ENCODE data around the gene CH25H. TPM values are rescaled to one million over a fixed set of nuclear protein-coding genes. Genes with fewer than 3 reads are reported as not detected.

Gene CH25H
- total RNA-seq, 1 donor from 2014 or later, result not detected

DNA sequence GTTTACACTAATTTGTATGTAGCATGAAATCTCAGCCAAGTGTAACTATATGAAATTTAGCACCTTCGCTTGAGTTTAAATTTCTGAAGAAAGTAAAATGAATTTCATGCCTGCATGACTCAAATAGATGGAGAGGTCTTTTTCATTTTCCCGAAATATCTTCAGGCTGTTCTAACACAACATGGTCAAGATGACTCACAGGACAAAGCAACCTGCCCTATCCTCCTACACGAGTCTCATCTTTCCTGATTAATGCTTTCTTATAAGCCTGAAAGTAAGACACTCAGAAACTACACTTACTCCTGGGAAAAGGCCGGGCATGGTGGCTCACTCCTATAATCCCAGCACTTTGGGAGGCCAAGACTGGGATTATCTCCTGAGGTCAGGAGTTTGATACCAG lies 41.2 kb downstream of the CH25H start:
- TF ChIP-seq, protein P1, sequence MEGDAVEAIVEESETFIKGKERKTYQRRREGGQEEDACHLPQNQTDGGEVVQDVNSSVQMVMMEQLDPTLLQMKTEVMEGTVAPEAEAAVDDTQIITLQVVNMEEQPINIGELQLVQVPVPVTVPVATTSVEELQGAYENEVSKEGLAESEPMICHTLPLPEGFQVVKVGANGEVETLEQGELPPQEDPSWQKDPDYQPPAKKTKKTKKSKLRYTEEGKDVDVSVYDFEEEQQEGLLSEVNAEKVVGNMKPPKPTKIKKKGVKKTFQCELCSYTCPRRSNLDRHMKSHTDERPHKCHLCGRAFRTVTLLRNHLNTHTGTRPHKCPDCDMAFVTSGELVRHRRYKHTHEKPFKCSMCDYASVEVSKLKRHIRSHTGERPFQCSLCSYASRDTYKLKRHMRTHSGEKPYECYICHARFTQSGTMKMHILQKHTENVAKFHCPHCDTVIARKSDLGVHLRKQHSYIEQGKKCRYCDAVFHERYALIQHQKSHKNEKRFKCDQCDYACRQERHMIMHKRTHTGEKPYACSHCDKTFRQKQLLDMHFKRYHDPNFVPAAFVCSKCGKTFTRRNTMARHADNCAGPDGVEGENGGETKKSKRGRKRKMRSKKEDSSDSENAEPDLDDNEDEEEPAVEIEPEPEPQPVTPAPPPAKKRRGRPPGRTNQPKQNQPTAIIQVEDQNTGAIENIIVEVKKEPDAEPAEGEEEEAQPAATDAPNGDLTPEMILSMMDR (IDR thresholded peaks at IDR 0.05), result no peak
- no peaks in the 10 kb centered on the region for H3K9me3 Mint-ChIP-seq (ENCODE audit: low read depth)
- H3K27ac Mint-ChIP-seq (ENCODE audit: unreplicated experiment), result no peak overlapping the region
- DNase-seq (ENCODE audit: low spot score), result no peak
- peaks cover 41% of the 10 kb centered on the region for H3K27me3 Mint-ChIP-seq (ENCODE audit: low read depth)
- H3K36me3 Mint-ChIP-seq (ENCODE audit: low read depth), result no peaks in the 10 kb centered on the region
- no peaks in the 10 kb centered on the region for H3K4me1 Mint-ChIP-seq (ENCODE audit: low read depth)
- H3K4me3 Mint-ChIP-seq (ENCODE audit: unreplicated experiment), result no peak overlapping the region

DNA sequence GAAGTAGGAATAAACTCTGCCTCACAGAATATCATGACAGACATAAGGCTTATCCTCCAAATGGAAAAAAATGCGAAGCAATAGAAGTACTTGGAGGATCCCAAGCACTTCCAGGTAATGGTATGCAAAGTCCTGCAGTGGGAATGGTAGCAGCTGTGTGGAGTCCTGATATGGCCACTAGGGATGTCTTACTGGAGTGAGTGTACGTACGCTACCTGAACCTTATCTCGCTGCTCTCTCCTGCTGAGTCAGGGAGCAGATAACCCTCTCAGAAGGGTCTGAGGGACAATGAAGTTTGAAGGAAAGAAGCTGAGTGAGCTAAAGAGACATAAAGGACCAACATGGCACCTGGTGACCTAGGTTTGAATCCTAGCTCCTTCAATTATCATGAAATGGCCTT lies 42.2 kb downstream of the CH25H start:
- H3K4me3 Mint-ChIP-seq (ENCODE audit: unreplicated experiment), result no peak overlapping the region
- no peaks in the 10 kb centered on the region for H3K9me3 Mint-ChIP-seq (ENCODE audit: low read depth)
- peaks cover 38% of the 10 kb centered on the region for H3K27me3 Mint-ChIP-seq (ENCODE audit: low read depth)
- TF ChIP-seq, protein P1 (IDR thresholded peaks at IDR 0.05), result no peak
- no peaks in the 10 kb centered on the region for H3K4me1 Mint-ChIP-seq (ENCODE audit: low read depth)
- H3K27ac Mint-ChIP-seq (ENCODE audit: unreplicated experiment), result no peak overlapping the region
- no peaks in the 10 kb centered on the region for H3K36me3 Mint-ChIP-seq (ENCODE audit: low read depth)
- no peak for DNase-seq (ENCODE audit: low spot score)

DNA sequence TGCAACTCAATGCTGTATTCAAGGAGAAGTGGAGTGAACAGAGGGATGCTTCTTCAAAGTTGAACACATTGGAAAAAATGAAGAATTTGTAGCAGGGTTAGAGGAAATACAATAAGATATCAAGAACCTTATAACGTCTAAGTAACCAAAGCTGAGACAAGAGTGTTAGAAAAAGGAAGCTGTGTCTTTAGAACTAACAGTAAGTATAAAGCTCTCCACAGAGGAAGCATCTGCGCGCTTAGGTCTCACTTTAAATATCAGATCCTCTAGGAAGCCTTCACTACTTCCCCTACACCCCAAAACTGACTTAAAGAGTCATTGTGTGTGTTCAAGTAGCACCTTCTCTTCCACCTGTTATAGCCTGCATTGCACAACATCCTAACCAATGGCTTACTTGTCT lies 43.0 kb downstream of the CH25H start:
- Mint-ChIP-seq H3K4me3 (ENCODE audit: unreplicated experiment) (no peak overlapping the region), H3K27ac (ENCODE audit: unreplicated experiment) (no peak overlapping the region), H3K4me1 (ENCODE audit: low read depth) (no peaks in the 10 kb centered on the region), H3K9me3 (ENCODE audit: low read depth) (no peaks in the 10 kb centered on the region), H3K27me3 (ENCODE audit: low read depth) (peaks cover 33% of the 10 kb centered on the region), H3K36me3 (ENCODE audit: low read depth) (no peaks in the 10 kb centered on the region)
- TF ChIP-seq, protein P1 (IDR thresholded peaks at IDR 0.05), result no peak
- no peak for DNase-seq (ENCODE audit: low spot score)

DNA sequence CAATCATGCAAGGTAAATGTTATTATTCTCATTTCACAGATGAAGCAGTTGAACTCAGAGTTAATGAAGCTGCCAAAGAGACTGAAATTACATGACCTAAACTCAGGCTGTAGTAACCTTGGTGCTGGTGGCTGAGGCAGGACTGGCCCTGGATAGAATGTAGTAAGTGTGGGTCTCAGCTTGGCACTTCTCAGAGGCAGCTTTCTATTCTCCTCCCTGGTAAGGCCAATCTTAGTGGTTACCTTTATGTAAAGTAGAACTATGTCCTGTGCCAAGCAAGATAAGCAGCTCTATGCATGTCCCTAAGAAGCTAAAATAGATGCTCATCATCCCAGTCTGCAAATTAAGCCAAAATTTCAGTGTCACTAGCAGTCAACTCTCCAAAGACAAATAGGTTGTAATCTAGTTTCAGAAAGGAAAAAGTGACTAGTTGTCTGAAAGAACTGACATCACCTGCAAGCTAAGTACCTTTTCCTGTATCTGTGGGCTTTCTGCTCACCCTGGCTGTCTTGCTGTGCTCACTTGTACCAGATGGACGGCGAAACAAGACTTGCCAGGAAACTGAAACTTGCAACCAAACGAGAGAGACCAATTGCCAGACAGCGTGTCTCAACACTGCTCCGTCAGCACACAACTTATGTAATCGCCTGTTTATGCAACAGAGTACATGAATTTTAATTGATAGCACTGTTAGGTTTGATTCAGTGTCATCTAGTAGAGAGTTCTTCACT lies 43.7 kb downstream of the CH25H start:
- Mint-ChIP-seq H3K36me3 (ENCODE audit: low read depth) (no peaks in the 10 kb centered on the region), H3K27me3 (ENCODE audit: low read depth) (peaks cover 34% of the 10 kb centered on the region), H3K4me3 (ENCODE audit: unreplicated experiment) (no peak overlapping the region), H3K9me3 (ENCODE audit: low read depth) (no peaks in the 10 kb centered on the region), H3K4me1 (ENCODE audit: low read depth) (peaks cover 4% of the 10 kb centered on the region), H3K27ac (ENCODE audit: unreplicated experiment) (no peak overlapping the region)
- TF ChIP-seq, protein P1 (IDR thresholded peaks at IDR 0.05), result no peak
- DNase-seq (ENCODE audit: low spot score), result no peak

DNA sequence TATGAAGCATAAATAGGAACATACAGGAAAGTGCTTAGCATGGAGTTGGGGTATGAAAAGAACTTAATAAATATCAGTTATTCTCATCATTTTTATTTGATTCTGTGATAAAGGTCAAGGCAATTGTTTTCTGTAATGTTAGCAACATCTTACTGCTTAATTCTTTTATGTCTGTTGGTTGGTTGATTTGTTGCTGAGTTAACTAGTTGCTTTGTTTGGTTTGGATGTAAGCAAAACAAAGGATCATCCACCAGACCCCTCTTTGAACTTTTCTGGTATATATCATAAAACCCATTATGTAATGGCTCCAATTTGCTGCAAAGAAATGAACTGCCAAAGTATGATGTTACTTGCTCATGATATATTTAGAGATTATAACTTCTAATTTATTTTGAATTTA lies 44.5 kb downstream of the CH25H start:
- Mint-ChIP-seq H3K36me3 (ENCODE audit: low read depth) (no peaks in the 10 kb centered on the region), H3K27me3 (ENCODE audit: low read depth) (peaks cover 36% of the 10 kb centered on the region), H3K27ac (ENCODE audit: unreplicated experiment) (no peak overlapping the region), H3K4me3 (ENCODE audit: unreplicated experiment) (no peak overlapping the region), H3K4me1 (ENCODE audit: low read depth) (peaks cover 4% of the 10 kb centered on the region), H3K9me3 (ENCODE audit: low read depth) (no peaks in the 10 kb centered on the region)
- DNase-seq (ENCODE audit: low spot score), result no peak
- TF ChIP-seq, protein P1 (IDR thresholded peaks at IDR 0.05), result no peak
